Peyer's patch (tissue), 4 donors: Measurements from ENCODE around the gene BLZF1. TPM values are rescaled to one million over a fixed set of nuclear protein-coding genes. Genes with fewer than 3 reads are reported as not detected.

Source experiments
- DNase-seq, 3 donors: peaks; one replicate each; pipeline ENCODE4 v3.0.0-alpha.2; 2017 to 2019
- H3K27ac ChIP-seq, 4 donors: fragments of 200-600 bp; sonication (generic); one replicate each; pipeline ENCODE4 v1.5.1; 2016 to 2019
- H3K27me3 ChIP-seq, 2 donors: fragments of 200-600 bp; sonication (generic); one replicate each; pipeline ENCODE4 v1.5.1; 2019
- H3K36me3 ChIP-seq, 3 donors: fragments of 200-600 bp; sonication (generic); one replicate each; pipeline ENCODE4 v1.5.1; 2016 to 2019
- H3K4me1 ChIP-seq, 4 donors: fragments of 200-600 bp; sonication (generic); one replicate each; pipeline ENCODE4 v1.5.1; 2016 to 2019
- H3K4me3 ChIP-seq, 4 donors: fragments of 200-600 bp; sonication (generic); 1 replicate in 3 of 4; 2 replicates in 1 of 4; pipeline ENCODE4 v1.5.1; 2016 to 2019; ENCODE audit warnings: mild to moderate bottlenecking in 1 of 4
- H3K9me3 ChIP-seq, 4 donors: fragments of 200-600 bp; sonication (generic); one replicate each; pipeline ENCODE4 v1.5.1; 2016 to 2019; ENCODE audit warnings: mild to moderate bottlenecking in 1 of 4
- CTCF ChIP-seq, 6 experiments: fragments of 450-650 bp in 4 of 6; fragments of 200-600 bp in 2 of 6; sonication (generic) in 1 of 6; IDR thresholded peaks; one replicate each; pipeline ENCODE4 v1.5.1; 2017 to 2019; ENCODE audit warnings: antibody characterized with exemption in 6 of 6, mild to moderate bottlenecking in 3 of 6, moderate library complexity in 1 of 6
- POLR2A ChIP-seq, 2 donors: fragments of 450-650 bp; IDR thresholded peaks; one replicate each; pipeline ENCODE4 v1.5.1; 2017; ENCODE audit warnings: antibody characterized with exemption in 2 of 2, mild to moderate bottlenecking in 2 of 2, moderate library complexity in 2 of 2
- total RNA-seq, 4 donors: library from RNA; depleted of rRNA; stranded (reverse); fragments of >200 nt; gene quantifications; one replicate each; pipeline ENCODE4 v1.1.0, GENCODE V29; 2016

BLZF1 gene
- total RNA-seq = 10 to 100 TPM; 14.7 to 28.9 (median 20.3) TPM

GRCh38 chr1:169367686-169368405 is at the start of gene BLZF1, which contains the start of gene NME7:
TSS of gene BLZF1 (plus strand) at chr1:169368195. CDS start at chr1:169369523, 1,328 bp downstream.
TSS of gene NME7 (minus strand) at chr1:169367797. CDS start at chr1:169367710, 87 bp downstream.
- TF ChIP-seq CTCF (IDR thresholded peaks at IDR 0.05) = no peak
- TF ChIP-seq POLR2A (IDR thresholded peaks at IDR 0.05) = peak in 1 of 2 donors; percentile 47
- H3K27me3 ChIP-seq = no peaks in the 10 kb centered on the region
- H3K4me3 ChIP-seq = peak within 1 kb of the TSS; percentile 56 to 71 (median 64)
- H3K27ac ChIP-seq = peak within 1 kb of the TSS; percentile 71 to 86 (median 78)
- H3K4me1 ChIP-seq = peaks cover 0 to 22% (median 0%) of the 10 kb centered on the region in 4 donors
- DNase-seq = peak; percentile 97 to 99 (median 98)
- H3K9me3 ChIP-seq = no peaks in the 10 kb centered on the region
- H3K36me3 ChIP-seq = peaks cover 0 to 24% (median 0%) of the 10 kb centered on the region in 3 donors

- no peak overlapping the region for H3K27ac ChIP-seq
- no peaks in the 10 kb centered on the region for H3K36me3 ChIP-seq
- no peak for TF ChIP-seq CTCF (IDR thresholded peaks at IDR 0.05)
- TF ChIP-seq POLR2A (IDR thresholded peaks at IDR 0.05) = no peak
- DNase-seq = no peak
- H3K9me3 ChIP-seq = no peaks in the 10 kb centered on the region
- H3K27me3 ChIP-seq = no peaks in the 10 kb centered on the region
- no peak overlapping the region for H3K4me3 ChIP-seq
- no peaks in the 10 kb centered on the region for H3K4me1 ChIP-seq
Observed at GRCh38 chr1:169318536-169319244, 49.3 kb upstream of the BLZF1 start.

GRCh38 chr1:169321539-169321938 is 46.5 kb upstream of the BLZF1 start:
- DNase-seq = no peak
- Histone ChIP-seq H3K9me3 (no peaks in the 10 kb centered on the region), H3K27ac (no peak overlapping the region), H3K36me3 (no peaks in the 10 kb centered on the region), H3K4me1 (no peaks in the 10 kb centered on the region), H3K27me3 (no peaks in the 10 kb centered on the region), H3K4me3 (no peak overlapping the region)
- TF ChIP-seq POLR2A (IDR thresholded peaks at IDR 0.05) (no peak), CTCF (IDR thresholded peaks at IDR 0.05) (no peak)

- H3K27me3 ChIP-seq = no peaks in the 10 kb centered on the region
- no peaks in the 10 kb centered on the region for H3K4me1 ChIP-seq
- no peaks in the 10 kb centered on the region for H3K9me3 ChIP-seq
- DNase-seq = no peak
- no peaks in the 10 kb centered on the region for H3K36me3 ChIP-seq
- no peak overlapping the region for H3K4me3 ChIP-seq
- no peak for TF ChIP-seq CTCF (IDR thresholded peaks at IDR 0.05)
- no peak for TF ChIP-seq POLR2A (IDR thresholded peaks at IDR 0.05)
- no peak overlapping the region for H3K27ac ChIP-seq
Observed at GRCh38 chr1:169322138-169322537, 45.9 kb upstream of the BLZF1 start.

GRCh38 chr1:169325117-169325516 is 42.9 kb upstream of the BLZF1 start:
- Histone ChIP-seq H3K4me1 (no peaks in the 10 kb centered on the region), H3K9me3 (no peaks in the 10 kb centered on the region), H3K4me3 (no peak overlapping the region), H3K27ac (no peak overlapping the region), H3K27me3 (no peaks in the 10 kb centered on the region), H3K36me3 (no peaks in the 10 kb centered on the region)
- DNase-seq = no peak
- no peak for TF ChIP-seq POLR2A (IDR thresholded peaks at IDR 0.05)
- TF ChIP-seq CTCF (IDR thresholded peaks at IDR 0.05) = no peak
